ENCODE results near the gene VTI1A. TPM values are rescaled to one million over a fixed set of nuclear protein-coding genes. Genes with fewer than 3 reads are reported as not detected.

The VTI1A gene
- polyA plus RNA-seq, 2 of the 4 experiments (the other 2 are of a cell fraction): 17.0 to 25.3 TPM

- Histone ChIP-seq H3K27ac (no peak overlapping the region), H3K4me1 (no peaks in the 10 kb centered on the region), H3K4me2 (no peak overlapping the region), H3K4me3 (no peak overlapping the region), H3K9me3 (no peaks in the 10 kb centered on the region)
- TF ChIP-seq MYC (IDR thresholded peaks at IDR 0.05; ENCODE audit: borderline replicate concordance, low read length): no peak
- TF ChIP-seq RFX5 (IDR thresholded peaks at IDR 0.05): no peak
- no peak for TF ChIP-seq BCL3 (IDR thresholded peaks at IDR 0.05)
- no peak for TF ChIP-seq RCOR1 (IDR thresholded peaks at IDR 0.05; ENCODE audit: low read depth, low read length)
- no peak for TF ChIP-seq JUN (IDR thresholded peaks at IDR 0.05)
- TF ChIP-seq REST (IDR thresholded peaks at IDR 0.05): no peak
- TF ChIP-seq EP300 (IDR thresholded peaks at IDR 0.05): no peak
- no peak for TF ChIP-seq TP53 (CRISPR knock-in tag; IDR thresholded peaks at IDR 0.05)
- TF ChIP-seq POLR2AphosphoS2 (conservative IDR thresholded peaks at IDR 0.05; ENCODE audit: low read length): no peak
- TF ChIP-seq ESRRA (IDR thresholded peaks at IDR 0.05; ENCODE audit: borderline replicate concordance, low read length): no peak
- no peak for TF ChIP-seq HDAC2 (IDR thresholded peaks at IDR 0.05)
- TF ChIP-seq ZC3H11A (IDR thresholded peaks at IDR 0.05): no peak
- no peak for TF ChIP-seq RNF2 (IDR thresholded peaks at IDR 0.05; ENCODE audit: borderline replicate concordance, low read depth)
- TF ChIP-seq NPAS2 (CRISPR knock-in tag; IDR thresholded peaks at IDR 0.05; ENCODE audit: borderline replicate concordance): no peak
- no peak for TF ChIP-seq SMC3 (IDR thresholded peaks at IDR 0.05)
- no peak for ATAC-seq
- DNase-seq (ENCODE audit: low read depth in 1 of 2, low spot score in 1 of 2): no peak
- ChIA-PET POLR2A (no interaction called here), CTCF (interaction anchor here (1.0 to 1.2 kb wide), 2 partner anchors 9 to 54 kb away, joined by 3 read pairs; no protein-coding TSS in a partner anchor)
- no peak for FAIRE-seq
- WGBS (ENCODE audit: missing lambda C conversion rate): 81% methylated on average over 7 of the region's 7 CpGs
These were observed 248.5 kb downstream of the VTI1A start for GRCh38 chr10:112695539-112695938.

- no peak for FAIRE-seq
- no peak for TF ChIP-seq POLR2AphosphoS2 (conservative IDR thresholded peaks at IDR 0.05; ENCODE audit: low read length)
- no peak for TF ChIP-seq MYC (IDR thresholded peaks at IDR 0.05; ENCODE audit: borderline replicate concordance, low read length)
- TF ChIP-seq HOXB5 (CRISPR knock-in tag; IDR thresholded peaks at IDR 0.05): no peak
- no peak for TF ChIP-seq EP300 (IDR thresholded peaks at IDR 0.05)
- no peak for TF ChIP-seq MAX (IDR thresholded peaks at IDR 0.05)
- TF ChIP-seq JUNB (IDR thresholded peaks at IDR 0.05): no peak
- no peak for TF ChIP-seq RFX5 (IDR thresholded peaks at IDR 0.05)
- no peak for TF ChIP-seq CEBPB (IDR thresholded peaks at IDR 0.05)
- no peak for TF ChIP-seq JUN (IDR thresholded peaks at IDR 0.05)
- no peak for TF ChIP-seq MAFK (IDR thresholded peaks at IDR 0.05; ENCODE audit: partially characterized antibody)
- Histone ChIP-seq H3K27ac (no peak overlapping the region), H3K4me3 (no peak overlapping the region), H3K4me2 (no peak overlapping the region), H3K4me1 (no peaks in the 10 kb centered on the region), H3K9me3 (no peaks in the 10 kb centered on the region)
- WGBS (ENCODE audit: missing lambda C conversion rate): 69% methylated on average over 2 of the region's 2 CpGs
- no peak for ATAC-seq
- DNase-seq (ENCODE audit: low read depth in 1 of 2, low spot score in 1 of 2): no peak
- CTCF ChIA-PET: interaction anchor here (1.2 to 1.5 kb wide), 4 partner anchors 10 to 412 kb away, joined by 3 to 4 read pairs (median 3); no protein-coding TSS in a partner anchor
- POLR2A ChIA-PET: no interaction called here
These were observed 249.6 kb downstream of the VTI1A start for GRCh38 chr10:112696592-112696991.

All from A549 (cell line).